DOHH2 (cell line): ENCODE results near the gene CHMP6.

ENCODE experiments used
- H3F3A ChIP-seq: fragments of 200-600 bp; sonication (generic), shearing (Covaris generic); 2 replicates; pipeline ENCODE4 v1.6.0; 2016; ENCODE audit warnings: antibody characterized with exemption, mild to moderate bottlenecking; ENCODE audit not compliant: control insufficient read depth, insufficient read depth
- H3K27ac ChIP-seq: fragments of 200-600 bp; sonication (generic); 2 replicates; pipeline ENCODE4 v1.5.1; 2014; ENCODE audit warnings: low read depth, mild to moderate bottlenecking, low read length, moderate library complexity
- H3K27me3 ChIP-seq: fragments of 200-600 bp; sonication (generic); 2 replicates; pipeline ENCODE4 v1.6.1; 2014; ENCODE audit warnings: mild to moderate bottlenecking, low read length, mixed read lengths; ENCODE audit not compliant: control insufficient read depth
- H3K36me3 ChIP-seq: fragments of 200-600 bp; sonication (generic); 2 replicates; pipeline ENCODE4 v1.6.1; 2014; ENCODE audit warnings: mild to moderate bottlenecking, low read length, moderate library complexity, mixed read lengths; ENCODE audit not compliant: control insufficient read depth
- H3K4me1 ChIP-seq: fragments of 200-600 bp; sonication (generic); 2 replicates; pipeline ENCODE4 v1.6.1; 2014; ENCODE audit warnings: mild to moderate bottlenecking, low read length, mixed read lengths; ENCODE audit not compliant: control insufficient read depth
- H3K4me2 ChIP-seq: fragments of 200-600 bp; sonication (generic); 2 replicates; pipeline ENCODE4 v1.6.0; 2014; ENCODE audit warnings: mild to moderate bottlenecking, low read length, moderate library complexity
- H3K4me3 ChIP-seq: fragments of 200-600 bp; sonication (generic); 2 replicates; pipeline ENCODE4 v1.5.1; 2014; ENCODE audit warnings: mild to moderate bottlenecking, low read length, mixed read lengths
- H3K79me2 ChIP-seq: fragments of 200-600 bp; sonication (generic); 2 replicates; pipeline ENCODE4 v1.6.1; 2014; ENCODE audit warnings: mild to moderate bottlenecking, low read length, mixed read lengths; ENCODE audit not compliant: control insufficient read depth
- H3K9me2 ChIP-seq: fragments of 200-600 bp; sonication (generic); replicated peaks from 2 replicates; pipeline ENCODE4 v1.6.1; 2014; ENCODE audit warnings: mild to moderate bottlenecking, low read length, mixed read lengths; ENCODE audit not compliant: control insufficient read depth
- H3K9me3 ChIP-seq: fragments of 200-600 bp; sonication (generic); 2 replicates; pipeline ENCODE4 v1.6.1; 2014; ENCODE audit warnings: antibody characterized with exemption, low read length, mixed read lengths; ENCODE audit not compliant: control insufficient read depth, insufficient read depth
- H4K20me1 ChIP-seq: fragments of 200-600 bp; sonication (generic); 2 replicates; pipeline ENCODE4 v1.6.0; 2014; ENCODE audit warnings: low read depth, mild to moderate bottlenecking, antibody characterized with exemption, low read length, moderate library complexity; ENCODE audit not compliant: control insufficient read depth, insufficient read depth
- CTCF ChIP-seq: fragments of 200-600 bp; sonication (generic); IDR thresholded peaks from one replicate; pipeline ENCODE4 v1.5.1; 2014; ENCODE audit warnings: antibody characterized with exemption, mild to moderate bottlenecking, low read depth, low read length; ENCODE audit not compliant: poor library complexity, severe bottlenecking
- EZH2phosphoT487 ChIP-seq: fragments of 200-600 bp; sonication (generic); IDR thresholded peaks from 2 replicates; pipeline ENCODE4 v1.6.1; 2017; ENCODE audit warnings: borderline replicate concordance, mild to moderate bottlenecking, antibody characterized with exemption, low read length, moderate library complexity, mixed read lengths

CHMP6 gene

DNA sequence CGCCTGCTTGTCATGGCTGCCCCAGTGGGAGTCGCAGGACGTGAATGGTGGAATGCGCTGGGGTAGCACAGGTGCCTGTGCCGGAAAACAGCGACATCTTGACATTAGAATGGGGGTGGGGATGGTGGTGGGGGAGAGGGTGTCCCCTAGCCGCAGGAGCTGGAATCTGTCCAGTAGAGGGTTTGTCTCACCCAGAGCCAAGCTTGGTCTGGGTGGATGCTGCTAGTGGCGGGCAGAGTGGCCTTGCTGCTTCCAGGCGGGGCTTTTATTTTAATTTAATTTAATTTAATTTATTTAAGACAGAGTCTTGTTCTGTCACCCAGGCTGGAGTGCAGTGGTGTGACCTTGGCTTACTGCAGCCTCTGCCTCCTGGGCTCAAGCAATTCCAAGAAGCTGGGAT lies 51.0 kb downstream of the CHMP6 start:
- H3K4me1 ChIP-seq = no peaks in the 10 kb centered on the region
- H3K9me2 ChIP-seq = no peaks in the 10 kb centered on the region
- no peaks in the 10 kb centered on the region for H3K36me3 ChIP-seq
- H4K20me1 ChIP-seq = no peaks in the 10 kb centered on the region; the same call in 1 of the 2 replicates
- no peaks in the 10 kb centered on the region for H3K27me3 ChIP-seq
- H3K9me3 ChIP-seq = no peaks in the 10 kb centered on the region
- TF ChIP-seq EZH2phosphoT487 (no peak), CTCF (no peak)
- H3K79me2 ChIP-seq = no peaks in the 10 kb centered on the region
- no peaks in the 10 kb centered on the region for H3F3A ChIP-seq
- no peak overlapping the region for H3K4me2 ChIP-seq
- H3K27ac ChIP-seq = no peak overlapping the region
- no peak overlapping the region for H3K4me3 ChIP-seq

- Histone ChIP-seq H3K4me3 (no peak overlapping the region), H3K36me3 (no peaks in the 10 kb centered on the region), H3K27ac (no peak overlapping the region), H3F3A (no peaks in the 10 kb centered on the region), H3K9me2 (no peaks in the 10 kb centered on the region), H4K20me1 (no peaks in the 10 kb centered on the region; the same call in 1 of the 2 replicates), H3K27me3 (no peaks in the 10 kb centered on the region), H3K9me3 (no peaks in the 10 kb centered on the region), H3K4me1 (no peaks in the 10 kb centered on the region), H3K79me2 (no peaks in the 10 kb centered on the region), H3K4me2 (no peak overlapping the region)
- TF ChIP-seq CTCF = no peak
- TF ChIP-seq EZH2phosphoT487 = no peak
These were observed 51.7 kb downstream of the CHMP6 start for GRCh38 chr17:81043319-81043724.

- no peaks in the 10 kb centered on the region; the same call in 1 of the 2 replicates for H4K20me1 ChIP-seq
- H3K4me2 ChIP-seq = no peak overlapping the region
- H3K27ac ChIP-seq = no peak overlapping the region
These were observed 52.2 kb downstream of the CHMP6 start for GRCh38 chr17:81043725-81044427.

More at GRCh38 chr17:81043725-81044427, 52.2 kb downstream of the CHMP6 start:
- no peaks in the 10 kb centered on the region for H3F3A ChIP-seq
- H3K9me3 ChIP-seq = no peaks in the 10 kb centered on the region
- TF ChIP-seq CTCF (no peak), EZH2phosphoT487 (no peak)
- no peak overlapping the region for H3K4me3 ChIP-seq
- H3K79me2 ChIP-seq = no peaks in the 10 kb centered on the region
- no peaks in the 10 kb centered on the region for H3K9me2 ChIP-seq
- H3K36me3 ChIP-seq = no peaks in the 10 kb centered on the region
- no peaks in the 10 kb centered on the region for H3K27me3 ChIP-seq
- H3K4me1 ChIP-seq = no peaks in the 10 kb centered on the region
